SU-DHL-6 (cell line): ENCODE measurements around the gene PTTG1IP2.

Experiments
- EZH2phosphoT487 ChIP-seq: fragments of 200-600 bp; sonication (generic), shearing (Covaris generic); conservative IDR thresholded peaks from 2 replicates; pipeline ENCODE4 v1.6.1; 2018; ENCODE audit warnings: mild to moderate bottlenecking, antibody characterized with exemption, low read length, moderate library complexity, mixed read lengths
- TF ChIP-seq, protein P1 (sequence below): fragments of 200-600 bp; sonication (generic); IDR thresholded peaks from one replicate; pipeline ENCODE4 v1.5.1; 2017; ENCODE audit warnings: antibody characterized with exemption, mild to moderate bottlenecking, low read length, moderate library complexity; ENCODE audit not compliant: insufficient read depth, poor library complexity, severe bottlenecking

DNA sequence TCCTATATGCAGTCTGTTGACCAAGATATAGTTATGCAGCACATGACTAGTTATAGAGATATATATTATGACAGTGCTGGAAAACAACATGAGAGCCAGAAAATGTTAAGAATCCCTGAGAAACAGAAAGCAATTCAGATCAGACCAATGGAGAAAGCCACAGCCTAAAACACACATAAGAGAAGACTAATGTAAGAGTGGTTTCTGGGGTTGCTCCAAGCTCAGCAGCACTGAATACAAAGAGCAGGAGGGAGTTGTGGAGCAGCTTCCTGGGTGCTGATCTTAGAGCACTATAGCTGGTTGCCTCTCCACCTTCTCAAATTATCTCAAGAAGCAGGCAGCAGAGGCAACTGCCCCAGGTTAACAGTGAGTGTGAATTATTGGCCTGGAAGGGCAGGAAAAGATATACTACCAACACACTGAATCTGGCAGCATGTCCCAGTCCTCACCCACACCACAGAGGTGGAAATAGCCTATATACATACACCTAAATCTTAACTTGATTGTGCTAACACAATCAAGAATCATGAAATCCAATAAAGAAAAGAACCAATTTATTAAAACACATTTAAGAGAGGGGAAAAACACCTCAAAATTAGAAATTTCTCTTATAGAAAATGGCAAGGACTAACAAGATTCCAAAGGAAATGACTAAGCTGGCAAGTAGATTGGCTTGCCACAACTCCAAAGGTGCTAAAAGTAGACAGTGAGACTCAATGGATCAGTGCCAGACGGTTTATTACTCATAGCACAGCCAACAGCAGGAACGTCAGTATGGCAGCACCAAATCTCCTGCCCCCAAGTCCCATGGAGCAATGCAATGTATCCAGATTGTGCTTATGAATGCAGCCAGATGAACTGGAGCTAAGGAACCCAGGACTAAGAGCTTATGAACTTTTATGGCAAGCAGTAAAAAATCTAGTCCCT lies 5.1 kb downstream of the PTTG1IP2 start:
- TF ChIP-seq, protein P1, sequence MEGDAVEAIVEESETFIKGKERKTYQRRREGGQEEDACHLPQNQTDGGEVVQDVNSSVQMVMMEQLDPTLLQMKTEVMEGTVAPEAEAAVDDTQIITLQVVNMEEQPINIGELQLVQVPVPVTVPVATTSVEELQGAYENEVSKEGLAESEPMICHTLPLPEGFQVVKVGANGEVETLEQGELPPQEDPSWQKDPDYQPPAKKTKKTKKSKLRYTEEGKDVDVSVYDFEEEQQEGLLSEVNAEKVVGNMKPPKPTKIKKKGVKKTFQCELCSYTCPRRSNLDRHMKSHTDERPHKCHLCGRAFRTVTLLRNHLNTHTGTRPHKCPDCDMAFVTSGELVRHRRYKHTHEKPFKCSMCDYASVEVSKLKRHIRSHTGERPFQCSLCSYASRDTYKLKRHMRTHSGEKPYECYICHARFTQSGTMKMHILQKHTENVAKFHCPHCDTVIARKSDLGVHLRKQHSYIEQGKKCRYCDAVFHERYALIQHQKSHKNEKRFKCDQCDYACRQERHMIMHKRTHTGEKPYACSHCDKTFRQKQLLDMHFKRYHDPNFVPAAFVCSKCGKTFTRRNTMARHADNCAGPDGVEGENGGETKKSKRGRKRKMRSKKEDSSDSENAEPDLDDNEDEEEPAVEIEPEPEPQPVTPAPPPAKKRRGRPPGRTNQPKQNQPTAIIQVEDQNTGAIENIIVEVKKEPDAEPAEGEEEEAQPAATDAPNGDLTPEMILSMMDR, result no peak
- no peak for TF ChIP-seq EZH2phosphoT487
